WERI-Rb-1 (cell line): ENCODE measurements around the gene SOD2.

Experiments used
- DNase-seq: peaks from one replicate; pipeline ENCODE4 v3.0.0-alpha.2; 2020
- H3K27ac ChIP-seq: fragments of 250-450 bp; sonication (Bioruptor Pico); 2 replicates; pipeline ENCODE4 v1.5.1; 2020; ENCODE audit warnings: mild to moderate bottlenecking, moderate library complexity
- H3K27me3 ChIP-seq: fragments of 250-450 bp; sonication (Bioruptor Pico); 2 replicates; pipeline ENCODE4 v1.5.1; 2021; ENCODE audit warnings: mild to moderate bottlenecking, low read depth, moderate library complexity; ENCODE audit not compliant: insufficient read depth, severe bottlenecking
- H3K36me3 ChIP-seq: fragments of 250-450 bp; sonication (Bioruptor Pico); 2 replicates; pipeline ENCODE4 v1.5.1; 2020; ENCODE audit warnings: mild to moderate bottlenecking, moderate library complexity
- H3K4me3 ChIP-seq: 2 replicates; pipeline ENCODE4 v1.5.1; 2011; ENCODE audit warnings: low read depth, mild to moderate bottlenecking, control low read depth, low read length
- H3K9me3 ChIP-seq: fragments of 250-450 bp; sonication (Bioruptor Pico); 2 replicates; pipeline ENCODE4 v1.5.1; 2021; ENCODE audit warnings: mild to moderate bottlenecking, moderate library complexity; ENCODE audit not compliant: severe bottlenecking
- CTCF ChIP-seq: IDR thresholded peaks from 2 replicates; pipeline ENCODE4 v1.5.1; 2011; ENCODE audit warnings: low read depth, mild to moderate bottlenecking, control low read depth, inconsistent platforms, low read length

SOD2 gene

GRCh38 chr6:159681191-159681880 is 11.7 kb downstream of the SOD2 start:
- Histone ChIP-seq H3K27me3 (no peaks in the 10 kb centered on the region), H3K9me3 (no peaks in the 10 kb centered on the region), H3K36me3 (peaks cover 65% of the 10 kb centered on the region), H3K27ac (no peak overlapping the region), H3K4me3 (no peak overlapping the region)
- no peak for DNase-seq
- TF ChIP-seq CTCF, result no peak

GRCh38 chr6:159680104-159680503 is 12.9 kb downstream of the SOD2 start:
- Histone ChIP-seq H3K27ac (no peak overlapping the region), H3K4me3 (no peak overlapping the region), H3K27me3 (no peaks in the 10 kb centered on the region), H3K9me3 (no peaks in the 10 kb centered on the region), H3K36me3 (peaks cover 54% of the 10 kb centered on the region)
- no peak for DNase-seq
- TF ChIP-seq CTCF, result no peak

GRCh38 chr6:159679091-159680077 is 13.7 kb downstream of the SOD2 start:
- Histone ChIP-seq H3K4me3 (no peak overlapping the region), H3K36me3 (peaks cover 50% of the 10 kb centered on the region), H3K9me3 (no peaks in the 10 kb centered on the region), H3K27me3 (no peaks in the 10 kb centered on the region), H3K27ac (no peak overlapping the region)
- DNase-seq, result no peak
- no peak for TF ChIP-seq CTCF

- DNase-seq, result no peak
- H3K9me3 ChIP-seq, result no peaks in the 10 kb centered on the region
- TF ChIP-seq CTCF, result no peak
- H3K36me3 ChIP-seq, result peaks cover 42% of the 10 kb centered on the region
- H3K4me3 ChIP-seq, result no peak overlapping the region
- H3K27me3 ChIP-seq, result no peaks in the 10 kb centered on the region
- no peak overlapping the region for H3K27ac ChIP-seq
Measured at GRCh38 chr6:159678574-159678973, 14.5 kb downstream of the SOD2 start.

- Histone ChIP-seq H3K27me3 (no peaks in the 10 kb centered on the region), H3K4me3 (no peak overlapping the region), H3K36me3 (peaks cover 32% of the 10 kb centered on the region), H3K9me3 (no peaks in the 10 kb centered on the region), H3K27ac (no peak overlapping the region)
- no peak for DNase-seq
- TF ChIP-seq CTCF, result no peak
Measured at GRCh38 chr6:159677506-159678165, 15.4 kb downstream of the SOD2 start.
